HCT116 (cell line): ENCODE measurements around the gene CELA2A. TPM values are rescaled to one million over a fixed set of nuclear protein-coding genes. Genes with fewer than 3 reads are reported as not detected.

ENCODE experiments used
- ATAC-seq: fragments of 200-7000 bp; cut with Tn5 transposase; 2 replicates; pipeline ENCODE4 v1.9.1; 2020; ENCODE audit warnings: mild to moderate bottlenecking, moderate library complexity
- BruUV-seq: library from RNA; stranded (reverse); fragments of 400-500 nt; replicated peaks from 2 replicates; lab custom pipeline; 2021; lab: Mats Ljungman, UMichigan
- CTCF ChIA-PET: fragments of 300-600 bp; sonication (Branson Sonifier 250); formaldehyde crosslinking; loops from one replicate; lab custom pipeline; 2021; ENCODE audit warnings: antibody characterized with exemption; lab: Charles Lee
- POLR2A ChIA-PET: fragments of 300-600, 350-600 bp; sonication (Branson Sonifier 250); formaldehyde crosslinking; loops from one replicate; lab custom pipeline; 2021; ENCODE audit warnings: antibody characterized with exemption; lab: Charles Lee
- RAD21 ChIA-PET, 2 experiments: fragments of 300-600 bp; sonication (Branson Sonifier 250); formaldehyde crosslinking; loops; one replicate each; lab custom pipeline; 2023; ENCODE audit warnings: low total read pairs in 2 of 2; ENCODE audit not compliant: uncharacterized antibody in 2 of 2, unreplicated experiment in 2 of 2, low non-redundant PET in 1 of 2; lab: Charles Lee
- DNase-seq: peaks from one replicate; pipeline ENCODE4 v3.0.0-alpha.2; 2010; ENCODE audit warnings: low read depth, low spot score
- H2AFZ ChIP-seq: fragments of 200-600 bp; shearing (Covaris generic), sonication (generic); 2 replicates; pipeline ENCODE4 v1.6.1; 2017; ENCODE audit warnings: low read depth, mixed run types, mixed read lengths, antibody characterized with exemption, low read length; ENCODE audit not compliant: poor library complexity, severe bottlenecking
- H3K27ac ChIP-seq: 2 replicates; pipeline ENCODE4 v1.5.1; 2012; ENCODE audit warnings: low read depth, low read length
- H3K27me3 ChIP-seq: fragments of 200-600 bp; sonication (generic); 2 replicates; pipeline ENCODE4 v1.6.1; 2016; ENCODE audit warnings: mixed run types, low read length, mixed read lengths; ENCODE audit not compliant: insufficient read depth
- H3K36me3 ChIP-seq, 2 experiments: fragments of 200-500 bp in 1 of 2; fragments of 200-600 bp in 1 of 2; sonication (Bioruptor generic) in 1 of 2; sonication (generic) in 1 of 2; 2 replicates each; pipeline versions ENCODE4 v1.5.1 to v1.6.1; 2014 to 2016; ENCODE audit warnings: low read length in 2 of 2, inconsistent platforms in 1 of 2, mixed read lengths in 1 of 2, mixed run types in 1 of 2; ENCODE audit not compliant: insufficient read depth in 2 of 2, control insufficient read depth in 1 of 2
- H3K4me1 ChIP-seq, 2 experiments: fragments of 200-600 bp in 1 of 2; sonication (generic) in 1 of 2; 2 replicates each; pipeline versions ENCODE4 v1.5.1 to v1.6.1; 2012 to 2017; ENCODE audit warnings: low read length in 2 of 2, inconsistent platforms in 1 of 2, mild to moderate bottlenecking in 1 of 2, mixed read lengths in 1 of 2, mixed run types in 1 of 2, moderate library complexity in 1 of 2; ENCODE audit not compliant: insufficient read depth in 2 of 2, control insufficient read depth in 1 of 2
- H3K4me2 ChIP-seq: fragments of 200-600 bp; sonication (generic); 2 replicates; pipeline ENCODE4 v1.6.1; 2017; ENCODE audit warnings: mixed run types, low read length, mixed read lengths
- H3K4me3 ChIP-seq, 2 experiments: fragments of 200-600 bp in 1 of 2; sonication (generic) in 1 of 2; replicated peaks in 1 of 2; 2 replicates each; pipeline ENCODE4 v1.5.1; 2011 to 2016; ENCODE audit warnings: low read length in 2 of 2, control low read depth in 1 of 2, low read depth in 1 of 2, mild to moderate bottlenecking in 1 of 2, mixed read lengths in 1 of 2, mixed run types in 1 of 2
- H3K79me2 ChIP-seq: fragments of 200-600 bp; sonication (generic); 2 replicates; pipeline ENCODE4 v1.6.1; 2017; ENCODE audit warnings: mild to moderate bottlenecking, mixed run types, low read length, moderate library complexity, mixed read lengths; ENCODE audit not compliant: insufficient read depth
- H3K9ac ChIP-seq: fragments of 200-600 bp; sonication (generic); 2 replicates; pipeline ENCODE4 v1.6.1; 2016; ENCODE audit warnings: low read length, mixed read lengths
- H3K9me2 ChIP-seq: fragments of 200-600 bp; sonication (generic), shearing (Covaris generic); 2 replicates; pipeline ENCODE4 v1.6.1; 2017; ENCODE audit warnings: mixed run types, mild to moderate bottlenecking, moderate library complexity; ENCODE audit not compliant: insufficient read depth
- H3K9me3 ChIP-seq, 2 experiments: fragments of 200-500 bp in 1 of 2; fragments of 200-600 bp in 1 of 2; sonication (Bioruptor generic) in 1 of 2; sonication (generic) in 1 of 2; 2 replicates each; pipeline ENCODE4 v1.6.1; 2014 to 2017; ENCODE audit warnings: low read length in 2 of 2, mixed read lengths in 2 of 2, inconsistent platforms in 1 of 2, low read depth in 1 of 2, mild to moderate bottlenecking in 1 of 2, mixed run types in 1 of 2, moderate library complexity in 1 of 2; ENCODE audit not compliant: control insufficient read depth in 1 of 2, insufficient read depth in 1 of 2
- H4K20me1 ChIP-seq: fragments of 200-600 bp; sonication (generic), shearing (Covaris generic); 2 replicates; pipeline ENCODE4 v1.6.1; 2017; ENCODE audit warnings: mixed run types, mild to moderate bottlenecking, moderate library complexity; ENCODE audit not compliant: insufficient read depth
- ATF3 ChIP-seq: IDR thresholded peaks from 2 replicates; pipeline ENCODE4 v1.6.1; 2012
- CEBPB ChIP-seq: IDR thresholded peaks from 2 replicates; pipeline ENCODE4 v1.6.1; 2012; ENCODE audit warnings: low read depth
- EGR1 ChIP-seq: IDR thresholded peaks from 2 replicates; pipeline ENCODE4 v1.6.1; 2012; ENCODE audit warnings: low read depth
- ELF1 ChIP-seq: IDR thresholded peaks from 2 replicates; pipeline ENCODE4 v1.6.1; 2012; ENCODE audit warnings: low read depth, borderline replicate concordance
- EZH2 ChIP-seq: fragments of 200-600 bp; sonication (generic); IDR thresholded peaks from 2 replicates; pipeline ENCODE4 v1.6.1; 2017; ENCODE audit warnings: antibody characterized with exemption, mixed run types
- EZH2phosphoT487 ChIP-seq: fragments of 200-600 bp; IDR thresholded peaks from 2 replicates; pipeline ENCODE4 v1.6.1; 2018; ENCODE audit warnings: antibody characterized with exemption, borderline replicate concordance
- FOSL1 ChIP-seq: IDR thresholded peaks from 2 replicates; pipeline ENCODE4 v1.6.1; 2012; ENCODE audit warnings: low read depth
- POLR2A ChIP-seq: IDR thresholded peaks from 2 replicates; pipeline ENCODE4 v1.7.0; 2011; ENCODE audit warnings: borderline replicate concordance; ENCODE audit not compliant: insufficient read depth, insufficient read length; ENCODE audit errors: extremely low read depth
- RAD21 ChIP-seq: IDR thresholded peaks from 2 replicates; pipeline ENCODE4 v1.6.1; 2012; ENCODE audit warnings: low read depth, mild to moderate bottlenecking
- SP1 ChIP-seq: IDR thresholded peaks from 2 replicates; pipeline ENCODE4 v1.6.1; 2012; ENCODE audit warnings: low read depth
- TCF7L2 ChIP-seq: IDR thresholded peaks from 2 replicates; pipeline ENCODE4 v1.7.0; 2011; ENCODE audit warnings: borderline replicate concordance, inconsistent platforms; ENCODE audit not compliant: insufficient read depth, insufficient read length; ENCODE audit errors: extremely low read depth
- YY1 ChIP-seq: IDR thresholded peaks from 2 replicates; pipeline ENCODE4 v1.6.1; 2011; ENCODE audit warnings: low read length, low read depth, moderate library complexity, mild to moderate bottlenecking; ENCODE audit not compliant: insufficient replicate concordance; ENCODE audit errors: extremely low read depth
- ZFX ChIP-seq: fragments of 450-650 bp; IDR thresholded peaks from 2 replicates; pipeline ENCODE4 v1.6.1; 2017
- ZNF274 ChIP-seq: fragments of 200-500 bp; sonication (Bioruptor generic); IDR thresholded peaks from 2 replicates; pipeline ENCODE4 v1.6.1; 2014; ENCODE audit warnings: mild to moderate bottlenecking, low read depth, low read length, inconsistent platforms
- intact Hi-C: fragments of 100-400 bp; cut with micrococcal nuclease; formaldehyde crosslinking; loops from 2 replicates; pipeline ENCODE4 v1.10.0; 2022
- total RNA-seq: library from RNA; stranded (reverse); gene quantifications from one replicate; pipeline ENCODE4 v1.2.1, GENCODE V29; 2021; ENCODE audit not compliant: unreplicated experiment
- TF ChIP-seq, protein P1 (sequence below): IDR thresholded peaks from 2 replicates; pipeline ENCODE4 v1.6.1; 2011; ENCODE audit warnings: mild to moderate bottlenecking, low read length, moderate library complexity; ENCODE audit not compliant: insufficient replicate concordance; ENCODE audit errors: extremely low read depth

The CELA2A gene
- total RNA-seq, 1 experiment from 2014 or later: 1.6 TPM

DNA sequence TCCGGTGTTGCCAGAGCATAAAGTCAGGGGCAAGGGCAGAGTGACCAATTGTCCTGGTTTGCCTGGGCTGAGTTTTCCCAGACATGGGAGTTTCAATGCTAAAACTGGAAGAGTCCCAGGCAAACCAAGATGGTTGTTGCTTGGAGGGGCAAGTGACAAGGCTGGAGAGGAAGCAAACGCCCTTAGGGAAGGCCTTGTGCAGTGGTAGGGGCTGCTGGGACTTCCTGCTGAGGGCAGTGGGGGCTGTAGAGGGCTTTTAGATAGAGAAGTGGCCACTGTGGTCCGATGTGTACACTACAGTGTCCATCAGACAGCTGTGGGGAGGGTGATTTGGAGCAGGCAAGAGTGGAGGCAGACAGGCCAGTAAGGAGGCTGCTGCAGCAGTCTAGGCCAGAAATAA lies 7.0 kb upstream of the CELA2A start:
- POLR2A ChIA-PET: no interaction called here
- no peak for DNase-seq
- Histone ChIP-seq H3K27me3 (no peaks in the 10 kb centered on the region), H3K9me3 (peaks cover 0 to 3% of the 10 kb centered on the region in 2 experiments; a peak in 1 of 4 replicates), H3K9me2 (no peaks in the 10 kb centered on the region), H3K4me3 (no peak overlapping the region), H3K4me2 (no peak overlapping the region)
- BruUV-seq: no TSS peak
- CTCF ChIA-PET: no interaction called here
- TF ChIP-seq EZH2 (no peak), ZFX (no peak), ELF1 (no peak), EGR1 (no peak), SP1 (no peak), ATF3 (no peak)
- TF ChIP-seq, protein P1, sequence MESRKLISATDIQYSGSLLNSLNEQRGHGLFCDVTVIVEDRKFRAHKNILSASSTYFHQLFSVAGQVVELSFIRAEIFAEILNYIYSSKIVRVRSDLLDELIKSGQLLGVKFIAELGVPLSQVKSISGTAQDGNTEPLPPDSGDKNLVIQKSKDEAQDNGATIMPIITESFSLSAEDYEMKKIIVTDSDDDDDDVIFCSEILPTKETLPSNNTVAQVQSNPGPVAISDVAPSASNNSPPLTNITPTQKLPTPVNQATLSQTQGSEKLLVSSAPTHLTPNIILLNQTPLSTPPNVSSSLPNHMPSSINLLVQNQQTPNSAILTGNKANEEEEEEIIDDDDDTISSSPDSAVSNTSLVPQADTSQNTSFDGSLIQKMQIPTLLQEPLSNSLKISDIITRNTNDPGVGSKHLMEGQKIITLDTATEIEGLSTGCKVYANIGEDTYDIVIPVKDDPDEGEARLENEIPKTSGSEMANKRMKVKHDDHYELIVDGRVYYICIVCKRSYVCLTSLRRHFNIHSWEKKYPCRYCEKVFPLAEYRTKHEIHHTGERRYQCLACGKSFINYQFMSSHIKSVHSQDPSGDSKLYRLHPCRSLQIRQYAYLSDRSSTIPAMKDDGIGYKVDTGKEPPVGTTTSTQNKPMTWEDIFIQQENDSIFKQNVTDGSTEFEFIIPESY: no peak
- TF ChIP-seq, all 23 proteins: peak for 0
- Histone ChIP-seq H3K36me3 (no peaks in the 10 kb centered on the region), H3K79me2 (no peaks in the 10 kb centered on the region), H3K27ac (no peak overlapping the region), H4K20me1 (no peaks in the 10 kb centered on the region), H2AFZ (no peak overlapping the region), H3K4me1 (no peaks in the 10 kb centered on the region), H3K9ac (no peak overlapping the region)
- intact Hi-C loops: no loop called here
- RAD21 ChIA-PET: no interaction called here
- ATAC-seq: no peak

DNA sequence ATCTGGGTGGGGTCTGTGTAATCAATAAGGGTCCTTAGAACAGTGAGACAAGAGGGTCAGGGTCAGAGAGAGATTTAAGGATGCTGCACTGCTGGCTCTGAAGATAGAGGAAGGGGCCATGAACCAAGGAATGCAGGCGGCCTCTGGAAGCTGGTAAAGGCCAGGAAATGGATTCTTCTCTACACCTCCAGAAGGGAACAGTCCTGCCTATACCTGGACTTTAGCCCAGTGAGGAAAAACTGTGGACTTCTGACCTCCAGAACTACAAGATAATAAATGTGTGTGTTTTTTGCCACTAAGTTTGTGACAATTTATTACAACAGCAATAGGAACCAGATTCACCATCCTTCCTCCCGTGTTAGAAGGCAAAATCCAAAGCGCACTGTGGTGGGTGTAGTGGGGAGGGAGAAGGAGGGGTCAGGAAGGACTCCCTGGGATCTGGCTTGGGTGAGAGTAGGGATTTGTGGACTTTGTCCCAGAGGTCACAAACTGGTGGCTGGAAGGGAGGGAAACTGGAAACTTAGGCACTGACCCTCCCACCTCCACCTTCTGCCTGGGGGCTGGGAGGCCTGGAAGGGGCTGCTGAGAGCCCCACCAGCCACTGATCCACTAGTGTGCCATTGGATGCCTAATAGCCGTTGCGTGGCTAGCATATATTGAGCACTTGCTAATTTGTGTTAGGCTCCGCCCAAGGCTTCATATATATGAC lies 5.4 kb upstream of the CELA2A start:
- no peaks in the 10 kb centered on the region for H3K9me2 ChIP-seq
- no peaks in the 10 kb centered on the region for H3K27me3 ChIP-seq
- H3K36me3 ChIP-seq: no peaks in the 10 kb centered on the region
- intact Hi-C loops: no loop called here
- H2AFZ ChIP-seq: no peak overlapping the region
- H3K9me3 ChIP-seq: peaks cover 0 to 3% of the 10 kb centered on the region in 2 experiments; a peak in 1 of 4 replicates
- H3K4me1 ChIP-seq: no peaks in the 10 kb centered on the region
- no peaks in the 10 kb centered on the region for H3K79me2 ChIP-seq
- DNase-seq: no peak
- no peak for TF ChIP-seq YY1
- TF ChIP-seq ZNF274: no peak
- no peak for TF ChIP-seq FOSL1
- no peak for TF ChIP-seq CEBPB
- no peak for TF ChIP-seq EZH2phosphoT487
- TF ChIP-seq ZFX: no peak
- TF ChIP-seq ELF1: no peak
- no peak for TF ChIP-seq TCF7L2
- TF ChIP-seq POLR2A: no peak
- no peak for TF ChIP-seq RAD21
- TF ChIP-seq, protein P1: no peak
- no peak overlapping the region for H3K4me2 ChIP-seq
- CTCF ChIA-PET: no interaction called here
- POLR2A ChIA-PET: no interaction called here
- no peak for ATAC-seq
- RAD21 ChIA-PET: no interaction called here
- no peak overlapping the region for H3K4me3 ChIP-seq
- H4K20me1 ChIP-seq: no peaks in the 10 kb centered on the region
- H3K9ac ChIP-seq: no peak overlapping the region
- BruUV-seq: no TSS peak
- no peak overlapping the region for H3K27ac ChIP-seq
